IMR-90 (cell line): ENCODE measurements around the gene F2RL3. TPM values are rescaled to one million over a fixed set of nuclear protein-coding genes. Genes with fewer than 3 reads are reported as not detected.

ENCODE experiments used
- ATAC-seq: fragments of 200-7000 bp; cut with Tn5 transposase; 2 replicates; pipeline ENCODE4 v1.9.1; 2020; ENCODE audit warnings: low read depth, mild to moderate bottlenecking, moderate library complexity
- BruUV-seq: library from RNA; stranded (reverse); fragments of 400-500 nt; replicated peaks from 2 replicates; lab custom pipeline; 2021; lab: Mats Ljungman, UMichigan
- CTCF ChIA-PET: fragments of 300-600 bp; formaldehyde crosslinking; extraction: SDS; loops from one replicate; lab custom pipeline; 2021; ENCODE audit warnings: antibody characterized with exemption; lab: Yijun Ruan, JAX
- POLR2A ChIA-PET: fragments of 300-600 bp; sonication (Branson Sonifier 250); formaldehyde crosslinking; loops from one replicate; lab custom pipeline; 2022; ENCODE audit warnings: antibody characterized with exemption; ENCODE audit not compliant: unreplicated experiment; lab: Charles Lee
- DNase-seq: peaks from one replicate; pipeline ENCODE4 v3.0.0; 2013
- H2AFZ ChIP-seq: replicated peaks from 2 replicates; pipeline ENCODE3; 2013; ENCODE audit warnings: low read length, mild to moderate bottlenecking; ENCODE audit not compliant: poor library complexity
- H2AK5ac ChIP-seq: 2 replicates; pipeline ENCODE4 v1.6.1; 2013; ENCODE audit warnings: low read depth, low read length, inconsistent platforms
- H2AK9ac ChIP-seq: replicated peaks from 2 replicates; pipeline ENCODE3; 2013; ENCODE audit warnings: mild to moderate bottlenecking, low read depth, low read length, moderate library complexity; ENCODE audit not compliant: poor library complexity
- H2BK120ac ChIP-seq: 2 replicates; pipeline ENCODE4 v1.6.1; 2013; ENCODE audit warnings: low read depth, low read length, inconsistent platforms
- H2BK15ac ChIP-seq: 3 replicates; pipeline ENCODE4 v1.6.1; 2013; ENCODE audit warnings: low read depth, low read length, inconsistent platforms
- H2BK20ac ChIP-seq: 2 replicates; pipeline ENCODE4 v1.6.1; 2013; ENCODE audit warnings: low read depth, mild to moderate bottlenecking, inconsistent platforms, low read length, moderate library complexity
- H2BK5ac ChIP-seq: 2 replicates; pipeline ENCODE4 v1.6.1; 2013; ENCODE audit warnings: mild to moderate bottlenecking, low read depth, low read length, inconsistent platforms; ENCODE audit not compliant: poor library complexity, severe bottlenecking
- H3K14ac ChIP-seq: replicated peaks from 2 replicates; pipeline ENCODE4 v1.6.1; 2013; ENCODE audit warnings: low read depth, low read length, inconsistent platforms
- H3K18ac ChIP-seq: 2 replicates; pipeline ENCODE4 v1.6.1; 2013; ENCODE audit warnings: low read depth, low read length, control low read depth
- H3K23ac ChIP-seq: 2 replicates; pipeline ENCODE4 v1.6.1; 2013; ENCODE audit warnings: low read depth, low read length, inconsistent platforms
- H3K27ac ChIP-seq: 2 replicates; pipeline ENCODE4 v1.5.1; 2013; ENCODE audit warnings: mild to moderate bottlenecking, control low read depth, low read length; ENCODE audit not compliant: insufficient read depth
- H3K27me3 ChIP-seq: 2 replicates; pipeline ENCODE4 v1.6.1; 2013; ENCODE audit warnings: low read length; ENCODE audit not compliant: control insufficient read depth, insufficient read depth
- H3K36me3 ChIP-seq: 2 replicates; pipeline ENCODE4 v1.6.1; 2013; ENCODE audit warnings: low read length, mixed read lengths; ENCODE audit not compliant: control insufficient read depth, insufficient read depth
- H3K4ac ChIP-seq: 2 replicates; pipeline ENCODE4 v1.6.1; 2013; ENCODE audit warnings: low read depth, low read length, inconsistent platforms
- H3K4me1 ChIP-seq: 2 replicates; pipeline ENCODE4 v1.6.1; 2013; ENCODE audit warnings: low read length, mixed read lengths; ENCODE audit not compliant: control insufficient read depth, insufficient read depth
- H3K4me2 ChIP-seq: 2 replicates; pipeline ENCODE4 v1.6.1; 2013; ENCODE audit warnings: low read depth, mild to moderate bottlenecking, control low read depth, low read length, moderate library complexity
- H3K4me3 ChIP-seq: 2 replicates; pipeline ENCODE4 v1.5.1; 2013; ENCODE audit warnings: low read depth, mild to moderate bottlenecking, control low read depth, low read length, moderate library complexity; ENCODE audit not compliant: insufficient read depth
- H3K56ac ChIP-seq: 2 replicates; pipeline ENCODE4 v1.6.1; 2013; ENCODE audit warnings: low read length, inconsistent platforms; ENCODE audit not compliant: insufficient read depth; ENCODE audit errors: extremely low read depth
- H3K79me1 ChIP-seq, 2 experiments: 2 replicates each; pipeline ENCODE4 v1.6.1; 2013; ENCODE audit warnings: low read length in 2 of 2, inconsistent platforms in 1 of 2, low read depth in 1 of 2
- H3K9ac ChIP-seq: 2 replicates; pipeline ENCODE4 v1.6.1; 2013; ENCODE audit warnings: low read depth, low read length, control low read depth
- H3K9me1 ChIP-seq: 2 replicates; pipeline ENCODE4 v1.6.1; 2013; ENCODE audit warnings: low read length, inconsistent platforms; ENCODE audit not compliant: insufficient read depth
- H3K9me3 ChIP-seq: 2 replicates; pipeline ENCODE4 v1.6.1; 2013; ENCODE audit warnings: low read length; ENCODE audit not compliant: control insufficient read depth, insufficient read depth
- H4K20me1 ChIP-seq: 2 replicates; pipeline ENCODE4 v1.6.1; 2013; ENCODE audit warnings: low read length, inconsistent platforms; ENCODE audit not compliant: insufficient read depth
- H4K5ac ChIP-seq: 2 replicates; pipeline ENCODE4 v1.6.1; 2013; ENCODE audit warnings: mild to moderate bottlenecking, low read depth, low read length, control low read depth
- H4K8ac ChIP-seq, 2 experiments: 2 replicates each; pipeline ENCODE4 v1.6.1; 2013; ENCODE audit warnings: low read depth in 2 of 2, low read length in 2 of 2, control low read depth in 1 of 2, inconsistent platforms in 1 of 2
- H4K91ac ChIP-seq: 2 replicates; pipeline ENCODE4 v1.6.1; 2013; ENCODE audit warnings: low read depth, low read length, inconsistent platforms; ENCODE audit not compliant: insufficient read depth
- BHLHE40 ChIP-seq: fragments of 150-350 bp; IDR thresholded peaks from 2 replicates; pipeline ENCODE4 v1.6.1; 2016; ENCODE audit warnings: mild to moderate bottlenecking, low read depth, low read length
- CEBPB ChIP-seq: IDR thresholded peaks from 2 replicates; pipeline ENCODE4 v1.6.1; 2012; ENCODE audit warnings: low read depth, low read length, improper control_type of control experiment
- CHD1 ChIP-seq: IDR thresholded peaks from 2 replicates; pipeline ENCODE4 v1.6.1; 2012; ENCODE audit warnings: low read depth, low read length, improper control_type of control experiment
- FOS ChIP-seq: fragments of 150-350 bp; IDR thresholded peaks from 2 replicates; pipeline ENCODE4 v1.6.1; 2016; ENCODE audit warnings: low read depth, low read length
- MAFK ChIP-seq: IDR thresholded peaks from 2 replicates; pipeline ENCODE4 v1.6.1; 2012; ENCODE audit warnings: low read depth, low read length, improper control_type of control experiment
- MAZ ChIP-seq: IDR thresholded peaks from 2 replicates; pipeline ENCODE4 v1.6.1; 2012; ENCODE audit warnings: low read depth, mild to moderate bottlenecking, low read length, improper control_type of control experiment, moderate library complexity, borderline replicate concordance
- MXI1 ChIP-seq: IDR thresholded peaks from 2 replicates; pipeline ENCODE4 v1.6.1; 2012; ENCODE audit warnings: low read depth, mild to moderate bottlenecking, low read length, moderate library complexity, borderline replicate concordance
- POLR2A ChIP-seq: IDR thresholded peaks from 2 replicates; pipeline ENCODE4 v1.6.1; 2012; ENCODE audit warnings: mild to moderate bottlenecking, low read depth, low read length
- RCOR1 ChIP-seq: IDR thresholded peaks from 2 replicates; pipeline ENCODE4 v1.6.1; 2012; ENCODE audit warnings: mild to moderate bottlenecking, low read length, improper control_type of control experiment; ENCODE audit not compliant: insufficient replicate concordance
- RFX5 ChIP-seq: IDR thresholded peaks from 2 replicates; pipeline ENCODE4 v1.8.0; 2012; ENCODE audit warnings: low read depth, mild to moderate bottlenecking, low read length, moderate library complexity
- SMC3 ChIP-seq: fragments of 150-350 bp; IDR thresholded peaks from 2 replicates; pipeline ENCODE4 v1.6.1; 2016; ENCODE audit warnings: low read depth, mild to moderate bottlenecking, antibody characterized with exemption, low read length, moderate library complexity
- WGBS, 2 experiments: methylation state at CpG; one replicate each; pipeline versions ENCODE4 v1.1.5 to v1.1.7; 2013; ENCODE audit warnings: missing lambda C conversion rate in 2 of 2; ENCODE audit not compliant: insufficient read length in 1 of 2; ENCODE audit errors: extremely low coverage in 2 of 2; 5-methylcytosine and 5-hydroxymethylcytosine counted together
- dilution Hi-C: fragments of 300-500 bp; cut with HindIII; formaldehyde crosslinking; loops from one replicate; pipeline ENCODE4 v1.14.3; 2018; ENCODE audit warnings: low sequenced_read_pairs; ENCODE audit not compliant: unreplicated experiment
- in situ Hi-C: fragments of 300-500 bp; cut with MboI; formaldehyde crosslinking; loops from 3 replicates; pipeline ENCODE4 v1.14.3; 2019; ENCODE audit warnings: low sequenced_read_pairs, inconsistent platforms, mixed read lengths
- intact Hi-C: fragments of 100-400 bp; cut with micrococcal nuclease; formaldehyde crosslinking; loops from 2 replicates; pipeline ENCODE4 v1.10.0; 2022
- polyA plus RNA-seq, 3 experiments: library from polyadenylated mRNA; depleted of rRNA; stranded (reverse); fragments of >200 nt; gene quantifications; 2 replicates each; pipeline ENCODE4 v1.2.3, GENCODE V29; 2012; ENCODE audit warnings: low replicate concordance in 1 of 3
- total RNA-seq: library from RNA; depleted of rRNA; stranded (reverse); fragments of >200 nt; gene quantifications from 2 replicates; pipeline ENCODE4 v1.2.3, GENCODE V29; 2012
- TF ChIP-seq, protein P1 (sequence below): fragments of 150-350 bp; IDR thresholded peaks from 2 replicates; pipeline ENCODE4 v1.6.1; 2017; ENCODE audit warnings: mild to moderate bottlenecking, antibody characterized with exemption, low read length, low read depth
- TF ChIP-seq, protein P2 (sequence below): fragments of 150-350 bp; IDR thresholded peaks from 2 replicates; pipeline ENCODE4 v1.6.1; 2016; ENCODE audit warnings: low read depth, mild to moderate bottlenecking, low read length, moderate library complexity, borderline replicate concordance

Gene F2RL3
- total and polyA plus RNA-seq, 2 of the 4 experiments (the other 2 are of a cell fraction), result 0.03 TPM; not detected in 1

DNA sequence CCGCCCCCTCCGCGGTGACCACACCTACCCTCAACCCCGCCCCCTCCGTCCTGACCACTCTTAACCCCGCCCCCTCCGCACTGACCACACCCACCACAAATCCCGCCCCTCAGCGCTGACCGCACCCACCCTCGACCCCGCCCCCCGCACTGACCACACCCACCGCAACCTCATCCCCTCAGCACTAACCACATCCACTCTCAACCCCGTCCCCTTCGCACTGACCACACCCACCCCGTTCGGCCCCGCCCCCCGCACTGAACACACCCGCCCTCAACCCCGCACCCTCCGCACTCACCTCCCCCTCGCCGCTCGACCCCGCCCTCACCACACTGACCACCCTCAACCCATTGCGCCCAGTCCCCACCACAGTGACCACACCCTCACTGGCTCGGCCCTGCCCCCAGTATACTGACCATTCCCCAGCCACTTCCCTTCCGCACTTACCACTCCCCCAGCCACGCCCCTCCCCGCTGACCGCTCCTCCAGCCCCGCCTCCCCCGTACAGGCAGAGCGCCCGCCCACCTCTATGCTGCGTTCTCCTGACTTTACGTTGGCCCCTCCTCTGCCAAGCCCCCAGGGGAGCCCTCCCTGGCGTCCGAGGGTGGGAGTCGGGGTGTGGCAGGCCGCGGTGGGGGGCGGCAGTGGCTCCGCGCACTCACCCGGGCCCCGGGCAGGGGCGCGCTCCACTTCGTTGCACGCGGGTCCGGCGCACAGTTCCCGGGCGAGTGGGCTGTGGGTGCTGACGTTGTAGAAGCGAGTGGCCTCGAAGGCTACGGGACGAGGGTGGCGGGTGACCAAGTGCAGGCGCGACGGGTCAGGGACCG, 8.4 kb downstream of the F2RL3 start:
- Histone ChIP-seq H2BK5ac (peak overlapping the region; percentile 82), H3K79me1 (no peaks in the 10 kb centered on the region), H3K23ac (no peak overlapping the region), H3K27ac (peak overlapping the region; percentile 54), H2AK9ac (peak overlapping the region; percentile 87), H3K4ac (peak overlapping the region; percentile 83; the same call in 1 of the 2 replicates), H4K20me1 (no peaks in the 10 kb centered on the region), H2AK5ac (no peak overlapping the region), H4K5ac (0 out of 2 replicates have a peak overlapping the region, but pooled peaks have one; percentile 0), H3K14ac (no peak overlapping the region), H3K9me1 (no peaks in the 10 kb centered on the region), H4K91ac (peak overlapping the region; percentile 84; the same call in 1 of the 2 replicates), H2BK20ac (no peak overlapping the region), H3K4me1 (no peaks in the 10 kb centered on the region), H2AFZ (peak overlapping the region; percentile 93), H3K4me2 (peak overlapping the region; percentile 93), H4K8ac (peak overlapping the region in 1 of 2 experiments; percentile 75; a peak in 1 of 4 replicates), H3K27me3 (peaks cover 10% of the 10 kb centered on the region; the same call in 1 of the 2 replicates), H3K18ac (peak overlapping the region; percentile 89; the same call in 1 of the 2 replicates), H3K36me3 (no peaks in the 10 kb centered on the region), H3K9me3 (no peaks in the 10 kb centered on the region), H3K9ac (peak overlapping the region; percentile 12; the same call in 1 of the 2 replicates), H3K56ac (no peak overlapping the region), H3K4me3 (peak overlapping the region; percentile 87), H2BK120ac (peak overlapping the region; percentile 65), H2BK15ac (no peak overlapping the region; the same call in 2 of the 3 replicates)
- ATAC-seq, result peak; percentile 93
- dilution Hi-C loops, result no loop called here
- CTCF ChIA-PET, result no interaction called here
- intact Hi-C loops, result loop anchor here (1.0 to 2.0 kb wide), 2 partner anchors 126 to 386 kb away; no protein-coding TSS in a partner anchor
- DNase-seq, result peak; percentile 91
- POLR2A ChIA-PET, result no interaction called here
- WGBS, 2 experiments, result 1% methylated on average over 30 of the region's 68 CpGs; no CpG with 5 or more reads in 1 of the 2 experiments
- BruUV-seq, result no TSS peak
- in situ Hi-C loops, result no loop called here
- TF ChIP-seq, protein P1, sequence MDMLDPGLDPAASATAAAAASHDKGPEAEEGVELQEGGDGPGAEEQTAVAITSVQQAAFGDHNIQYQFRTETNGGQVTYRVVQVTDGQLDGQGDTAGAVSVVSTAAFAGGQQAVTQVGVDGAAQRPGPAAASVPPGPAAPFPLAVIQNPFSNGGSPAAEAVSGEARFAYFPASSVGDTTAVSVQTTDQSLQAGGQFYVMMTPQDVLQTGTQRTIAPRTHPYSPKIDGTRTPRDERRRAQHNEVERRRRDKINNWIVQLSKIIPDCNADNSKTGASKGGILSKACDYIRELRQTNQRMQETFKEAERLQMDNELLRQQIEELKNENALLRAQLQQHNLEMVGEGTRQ, result 0 out of 2 replicates have a peak, but pooled peaks have one; percentile 5
- TF ChIP-seq CEBPB (no peak), POLR2A (no peak), SMC3 (no peak), FOS (no peak), MXI1 (peak; percentile 22; the same call in 1 of the 2 replicates), RFX5 (no peak), MAFK (no peak), MAZ (peak; percentile 80; the same call in 1 of the 2 replicates), CHD1 (no peak), BHLHE40 (no peak), RCOR1 (no peak)
- TF ChIP-seq, protein P2, sequence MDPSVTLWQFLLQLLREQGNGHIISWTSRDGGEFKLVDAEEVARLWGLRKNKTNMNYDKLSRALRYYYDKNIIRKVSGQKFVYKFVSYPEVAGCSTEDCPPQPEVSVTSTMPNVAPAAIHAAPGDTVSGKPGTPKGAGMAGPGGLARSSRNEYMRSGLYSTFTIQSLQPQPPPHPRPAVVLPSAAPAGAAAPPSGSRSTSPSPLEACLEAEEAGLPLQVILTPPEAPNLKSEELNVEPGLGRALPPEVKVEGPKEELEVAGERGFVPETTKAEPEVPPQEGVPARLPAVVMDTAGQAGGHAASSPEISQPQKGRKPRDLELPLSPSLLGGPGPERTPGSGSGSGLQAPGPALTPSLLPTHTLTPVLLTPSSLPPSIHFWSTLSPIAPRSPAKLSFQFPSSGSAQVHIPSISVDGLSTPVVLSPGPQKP, result no peak
